NCI-H748 treated with DMSO at 0.1 percent for 48 hours (cell line): Measurements from ENCODE around the gene MOB1A.
A peak's percentile ranks its signal among the peaks of the same experiment; 100 is the strongest.
"Not testable (repeated sequence)": the region's sequence is repeated elsewhere in the genome, so short reads cannot be mapped to it uniquely, and the experiment has no call there.

Experiments
- DNase-seq: peaks from one replicate; lab custom pipeline; 2025; lab: John Stamatoyannopoulos, UW

Gene MOB1A

DNA sequence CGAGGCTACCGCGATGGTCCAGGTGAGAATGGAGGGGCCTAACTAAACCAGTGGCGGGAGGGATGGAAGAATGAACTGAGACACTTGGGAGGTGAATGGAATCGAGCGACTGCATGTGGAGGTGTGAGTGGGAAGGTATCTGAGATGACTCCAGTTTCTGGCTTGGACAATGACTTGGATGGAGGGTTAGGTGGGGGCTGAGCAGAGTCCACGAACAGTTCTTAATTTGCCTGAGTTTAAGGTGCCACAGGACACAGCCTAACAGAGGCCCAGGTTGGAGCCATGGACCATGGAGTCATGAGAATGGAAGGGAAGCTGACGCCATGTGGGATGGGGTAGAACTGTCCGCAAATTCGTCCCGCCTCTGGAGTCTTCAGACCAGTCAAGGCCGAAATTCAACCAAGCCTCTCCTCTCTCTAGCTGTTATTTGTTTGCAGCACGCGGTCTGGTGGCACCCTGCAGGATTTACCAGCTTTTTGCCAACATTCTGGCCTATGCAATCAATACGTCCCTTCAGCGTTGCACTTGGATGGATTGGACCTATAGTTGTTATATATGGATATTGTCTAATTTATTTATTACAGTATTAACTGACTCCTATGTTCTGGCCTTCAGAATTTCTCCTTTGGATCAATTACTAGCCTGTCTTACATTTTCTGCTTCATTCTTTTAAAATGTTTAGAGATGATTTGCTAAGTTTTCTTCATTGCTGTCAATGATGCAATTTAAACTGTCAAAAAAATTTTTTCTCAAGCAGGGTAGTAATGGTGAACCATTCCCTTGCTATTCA lies 30.0 kb downstream of the MOB1A start:
- no peak for DNase-seq

DNA sequence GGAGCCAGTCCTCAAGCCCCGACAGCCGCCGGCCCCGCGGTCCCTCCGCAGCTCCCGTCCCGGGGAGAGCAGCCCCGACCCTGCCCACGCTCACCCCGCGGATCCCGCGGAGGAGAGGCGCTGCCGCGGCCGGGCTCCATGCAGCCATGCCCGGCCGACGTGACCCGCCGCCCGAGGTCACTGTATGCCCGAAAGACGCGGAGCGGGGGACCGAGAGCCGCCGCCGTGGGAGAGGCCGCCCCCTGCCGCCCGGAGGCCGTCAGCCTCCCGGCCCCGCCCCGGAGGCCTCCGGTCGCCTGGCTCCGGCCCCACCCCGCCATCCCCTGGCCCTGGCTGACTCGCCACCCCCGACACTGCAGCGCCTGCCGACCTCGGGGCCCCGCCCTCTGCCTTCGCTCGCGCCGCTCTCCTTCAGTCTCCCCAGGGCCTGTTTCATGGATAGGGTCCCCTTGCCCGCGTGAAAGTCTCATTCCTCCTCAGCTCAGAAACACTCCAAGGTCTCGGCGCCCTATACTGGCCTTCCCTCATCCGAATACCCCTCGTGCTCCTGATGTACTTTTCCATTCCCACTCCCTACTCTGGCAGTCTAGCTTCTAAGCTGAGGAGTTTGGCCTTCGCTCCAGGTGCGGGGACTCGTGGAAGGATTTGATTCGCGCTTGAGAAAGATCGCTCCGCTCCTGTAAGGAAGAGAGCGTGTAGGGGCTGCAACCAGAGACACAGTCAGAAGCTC lies 30.8 kb downstream of the MOB1A start, which contains the start of gene BOLA3:
Gene BOLA3, minus strand, starts transcription at position 186 of the 730 bp plus-strand sequence. Its CDS starts 38 bp downstream, at position 148.
- DNase-seq = peak; percentile 51

- DNase-seq = no peak
Observed at GRCh38 chr2:74146929-74147726, 31.6 kb downstream of the MOB1A start.

GRCh38 chr2:74142340-74142739 lies 36.3 kb downstream of the MOB1A start:
- DNase-seq = no peak

GRCh38 chr2:74138600-74139323 lies 39.9 kb downstream of the MOB1A start:
- DNase-seq = no peak

DNA sequence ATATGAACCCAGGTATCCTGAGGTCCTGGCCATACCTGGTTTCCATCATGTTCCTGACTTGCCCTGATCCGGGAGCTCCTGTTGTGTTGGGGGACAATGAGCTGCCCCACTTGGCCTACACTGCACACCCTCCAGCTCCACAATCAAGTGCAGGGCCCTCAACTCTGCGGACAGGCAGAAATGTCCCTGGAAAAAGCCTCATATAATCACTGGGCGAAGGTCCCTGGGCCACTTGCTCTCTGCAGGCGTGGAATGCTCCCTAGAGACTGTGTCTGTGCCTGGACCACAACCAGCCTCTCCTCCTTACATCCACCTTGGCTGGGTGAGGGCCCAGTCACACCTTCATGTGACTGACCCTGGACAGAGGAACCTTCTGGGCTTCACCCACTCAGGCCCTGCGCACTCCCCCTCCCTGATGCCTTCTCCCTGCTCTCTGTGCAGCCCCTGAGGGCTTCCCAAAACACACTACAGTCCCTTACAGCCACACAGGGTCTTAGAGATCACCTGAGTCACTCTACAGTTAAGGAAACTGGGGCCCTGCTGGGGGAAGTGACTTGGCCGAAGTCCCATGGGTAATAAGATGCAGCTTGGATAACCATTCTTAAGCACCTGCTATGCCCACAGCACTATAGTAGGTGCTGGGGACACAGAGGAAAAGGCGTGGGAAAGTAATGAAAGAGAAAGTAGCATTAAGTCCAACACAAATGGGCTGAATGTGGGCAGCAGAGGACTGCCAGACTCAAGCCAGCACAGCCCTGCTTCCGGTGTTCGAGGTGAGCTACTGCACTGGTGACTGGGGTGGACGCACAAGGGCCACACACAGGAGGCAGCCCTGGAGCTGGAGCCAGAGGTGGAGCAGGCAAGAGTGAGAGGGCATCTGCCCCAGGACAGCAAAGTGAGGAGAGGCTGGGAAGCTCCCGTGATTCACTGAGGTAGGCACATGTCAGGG lies 40.8 kb downstream of the MOB1A start:
- DNase-seq = no peak

DNA sequence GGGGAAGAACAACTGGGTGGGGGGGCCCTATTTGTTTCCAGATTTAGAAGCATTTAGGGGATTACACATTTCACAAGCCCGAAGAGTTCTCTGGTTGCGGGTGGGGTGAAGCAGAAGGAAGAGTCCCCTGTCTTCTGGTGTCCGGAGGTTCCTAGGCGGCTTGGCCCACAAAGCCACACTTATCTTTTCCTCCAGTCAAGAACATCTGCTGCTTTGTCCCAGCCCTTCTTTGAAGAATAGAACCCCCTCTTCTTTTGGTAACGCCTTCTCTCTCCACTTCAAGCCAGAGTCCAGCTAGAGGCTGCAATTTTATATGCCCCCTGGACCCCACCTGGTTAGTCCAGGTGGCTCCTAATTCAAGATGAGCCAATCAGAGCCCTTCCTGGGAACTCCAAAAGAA lies 46.8 kb downstream of the MOB1A start:
- no peak for DNase-seq

- DNase-seq = no peak
Observed at GRCh38 chr2:74130211-74130995, 48.3 kb downstream of the MOB1A start.

DNA sequence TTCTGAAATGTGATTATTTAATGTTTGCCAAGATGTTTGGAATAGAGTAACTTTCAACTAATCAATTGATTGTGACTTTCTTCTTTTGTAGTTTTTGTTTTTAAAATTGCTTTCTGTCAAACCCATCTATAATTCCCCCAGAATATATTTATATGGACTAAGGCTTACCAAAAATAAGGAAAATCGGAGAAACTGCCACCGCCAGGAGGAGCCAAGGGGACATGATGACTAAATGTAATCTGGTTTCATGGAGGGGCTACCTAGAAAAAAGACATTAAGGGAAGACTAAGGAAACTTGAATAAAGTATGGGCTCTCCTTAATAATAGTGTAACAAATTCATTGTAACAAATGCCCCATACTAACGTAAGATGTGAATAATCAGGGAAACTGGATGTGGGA lies 50.5 kb downstream of the MOB1A start:
- DNase-seq = no peak

- not testable (repeated sequence) for DNase-seq
Observed at GRCh38 chr2:74123955-74124354, 54.7 kb downstream of the MOB1A start.

GRCh38 chr2:74121846-74122245 lies 56.8 kb downstream of the MOB1A start:
- not testable (repeated sequence) for DNase-seq

DNA sequence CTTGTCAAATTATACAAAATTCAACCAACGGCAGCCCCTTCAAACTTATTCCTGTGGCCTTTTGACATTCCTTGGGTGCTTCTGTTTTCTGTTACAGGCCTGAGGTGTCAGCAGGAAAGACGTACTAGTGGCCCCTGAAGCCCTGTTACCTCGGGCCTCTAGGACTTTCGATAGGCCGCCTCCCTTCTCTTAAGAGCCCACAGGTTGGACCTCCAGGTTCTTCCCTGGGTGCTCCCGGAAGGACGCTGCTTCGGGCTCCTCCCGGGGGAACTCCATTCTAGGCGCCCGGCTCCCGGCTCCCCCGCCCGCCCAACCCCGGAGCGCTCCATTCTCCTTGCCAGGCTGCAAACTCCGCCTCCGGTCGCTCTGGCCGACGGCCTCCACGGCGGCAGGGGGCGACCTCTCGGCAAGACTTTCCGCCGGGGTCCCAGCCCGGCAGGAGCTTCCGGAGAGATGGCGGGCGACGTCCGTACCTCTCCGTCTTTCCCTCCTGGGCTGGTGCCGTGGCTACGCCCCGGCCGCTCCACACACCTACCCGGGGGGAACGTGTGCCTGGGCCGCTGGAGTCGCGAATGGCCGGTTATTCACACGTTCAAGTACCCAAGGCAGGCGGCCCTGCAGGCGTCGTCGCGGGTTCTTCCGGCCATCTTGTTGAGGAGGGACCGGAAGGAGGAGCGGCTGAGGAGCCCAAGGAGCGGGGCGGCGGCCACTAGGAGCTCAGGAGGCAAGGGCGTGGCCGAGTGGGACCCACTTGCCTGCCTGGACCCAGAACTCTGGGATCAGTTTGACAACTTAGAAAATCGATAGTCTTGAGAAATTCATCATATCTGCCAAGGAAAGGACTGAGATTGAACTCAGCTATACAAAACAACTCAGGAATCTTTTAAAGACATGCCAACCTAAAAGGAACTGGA lies 58.5 kb downstream of the MOB1A start:
- peak; percentile 25 for DNase-seq

DNA sequence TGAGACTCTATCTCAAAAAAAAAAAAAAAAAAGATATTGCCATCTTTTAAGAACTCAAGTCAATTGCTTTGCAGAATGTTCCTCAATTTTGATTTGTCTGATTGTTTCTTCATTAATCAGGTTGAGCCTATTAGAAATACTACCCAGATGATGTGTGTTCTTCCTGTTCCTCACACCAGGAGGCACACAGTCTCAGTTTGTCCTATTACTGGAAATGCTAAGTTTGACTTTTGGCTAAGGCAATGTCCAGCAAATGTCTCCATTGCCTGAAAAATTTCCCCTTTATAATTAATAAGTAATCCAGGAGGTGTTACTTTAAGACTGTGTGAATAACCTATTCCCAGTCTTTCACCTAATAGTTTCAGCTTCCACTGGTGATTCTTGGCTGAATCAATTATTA lies 59.3 kb downstream of the MOB1A start:
- DNase-seq = no peak

- no peak for DNase-seq
Observed at GRCh38 chr2:74111380-74111779, 67.3 kb downstream of the MOB1A start.

DNA sequence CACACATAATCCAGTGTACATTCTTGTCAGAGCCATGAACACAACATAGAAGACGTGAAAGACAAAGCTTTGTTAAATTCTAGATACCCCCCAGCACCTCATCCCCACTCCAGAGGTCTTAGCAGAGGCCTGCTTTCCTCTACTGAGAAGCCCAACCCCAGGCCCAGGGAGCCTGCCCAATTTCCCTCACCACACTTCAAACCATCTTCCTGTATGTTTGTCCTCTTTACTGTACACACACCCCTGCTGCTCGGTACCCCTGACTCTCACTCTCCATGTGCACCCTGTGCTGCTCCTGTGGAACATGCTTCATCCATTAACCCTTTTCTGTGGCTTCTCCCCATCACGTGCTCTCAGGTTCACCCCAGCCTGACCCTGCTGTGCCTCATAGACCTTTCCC lies 68.1 kb downstream of the MOB1A start:
- no peak for DNase-seq

- no peak for DNase-seq
Observed at GRCh38 chr2:74109551-74109950, 69.1 kb downstream of the MOB1A start.

- DNase-seq = no peak
Observed at GRCh38 chr2:74107071-74107470, 71.6 kb downstream of the MOB1A start.

DNA sequence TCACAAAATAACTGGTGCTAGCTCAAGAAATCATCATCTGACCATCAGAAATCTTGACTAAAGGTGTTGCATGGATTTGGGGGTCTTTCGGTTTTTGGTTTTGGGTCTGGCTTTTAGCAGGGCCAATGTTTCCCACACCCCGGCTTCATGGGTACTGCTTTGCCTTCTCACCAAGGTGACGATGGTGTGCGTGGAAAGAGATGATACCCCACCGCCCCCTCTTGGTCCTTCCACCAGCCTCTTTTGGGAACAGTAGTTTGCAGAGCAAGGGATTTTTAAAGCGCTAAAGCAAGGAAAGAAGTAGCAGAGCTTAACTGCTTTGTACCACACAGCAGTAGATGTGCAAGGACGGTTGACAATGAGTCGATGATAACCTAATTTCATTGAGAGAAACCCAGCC lies 73.3 kb downstream of the MOB1A start:
- DNase-seq = no peak

GRCh38 chr2:74104839-74105238 lies 73.8 kb downstream of the MOB1A start:
- no peak for DNase-seq
